Heart right ventricle (tissue), 16 donors: ENCODE results near the gene TTLL10. TPM values are rescaled to one million over a fixed set of nuclear protein-coding genes. Genes with fewer than 3 reads are reported as not detected.
A peak's percentile ranks its signal among the peaks of the same experiment; 100 is the strongest.

ENCODE experiments used
- ATAC-seq, 8 donors: fragments of 200-7000 bp; cut with Tn5 transposase; one replicate each; pipeline ENCODE4 v1.9.1; 2020; ENCODE audit warnings: mild to moderate bottlenecking in 8 of 8, moderate library complexity in 8 of 8, moderate number of reproducible peaks in 1 of 8
- DNase-seq, 2 donors: peaks; one replicate each; pipeline ENCODE4 v3.0.0-alpha.2; 2020
- H3K27ac ChIP-seq, 10 donors: fragments of 200-600 bp; sonication (generic) in 2 of 10; one replicate each; pipeline versions ENCODE4 v1.5.0 to v1.8.0; 2020 to 2022; ENCODE audit warnings: mild to moderate bottlenecking in 3 of 10
- H3K27me3 ChIP-seq, 7 donors: fragments of 200-600 bp; one replicate each; pipeline ENCODE4 v1.8.0; 2021 to 2022; ENCODE audit warnings: mild to moderate bottlenecking in 2 of 7
- H3K36me3 ChIP-seq, 9 donors: fragments of 200-600 bp; sonication (generic) in 1 of 9; one replicate each; pipeline versions ENCODE4 v1.5.0 to v1.8.0; 2020 to 2022; ENCODE audit warnings: mild to moderate bottlenecking in 2 of 9
- H3K4me1 ChIP-seq, 9 donors: fragments of 200-600 bp; sonication (generic) in 1 of 9; one replicate each; pipeline versions ENCODE4 v1.5.0 to v1.8.0; 2020 to 2022; ENCODE audit warnings: mild to moderate bottlenecking in 4 of 9
- H3K4me3 ChIP-seq, 10 donors: fragments of 200-600 bp; sonication (generic) in 2 of 10; one replicate each; pipeline versions ENCODE4 v1.5.0 to v1.8.0; 2020 to 2022; ENCODE audit warnings: mild to moderate bottlenecking in 7 of 10, moderate library complexity in 2 of 10
- H3K9me3 ChIP-seq, 11 donors: fragments of 200-600 bp in 10 of 11; sonication (generic) in 2 of 11; one replicate each; pipeline versions ENCODE4 v1.5.0 to v1.8.0; 2013 to 2022; ENCODE audit warnings: mild to moderate bottlenecking in 2 of 11, control low read depth in 1 of 11, moderate library complexity in 1 of 11
- CTCF ChIP-seq, 9 donors: fragments of 200-600 bp; sonication (generic) in 2 of 9; IDR thresholded peaks; one replicate each; pipeline versions ENCODE4 v1.5.0 to v1.8.0; 2021 to 2022; ENCODE audit warnings: antibody characterized with exemption in 9 of 9, mild to moderate bottlenecking in 5 of 9, moderate library complexity in 1 of 9
- WGBS, 2 donors: extraction: QIAGEN DNeasy Blood & Tissue Kit; methylation state at CpG; one replicate each; pipeline ENCODE4 v1.1.7; 2013; ENCODE audit warnings: inconsistent platforms in 1 of 2; 5-methylcytosine and 5-hydroxymethylcytosine counted together
- intact Hi-C, 10 donors: fragments of 100-400 bp; cut with DNase I; formaldehyde crosslinking; loops; one replicate each; pipeline versions ENCODE4 v1.11.1 to v1.14.2; 2022
- polyA plus RNA-seq, 2 donors: library from polyadenylated mRNA; stranded (reverse); fragments of 200-250 nt; gene quantifications; one replicate each; pipeline ENCODE4 v1.2.3, GENCODE V29; 2013
- total RNA-seq, 10 donors: library from RNA; stranded (reverse); fragmentation: NEBNext Ultra II Directional in 3 of 10; extraction: Animal tissue kit (Norgen Biotek cat#: 25700) in 3 of 10; gene quantifications; one replicate each; pipeline versions ENCODE4 v1.2.1 to v1.2.4, GENCODE V29; 2021 to 2023
- donor health status: Arrhythmogenic right ventricular cardiomyopathy.
- donor health status: ischemic (EF 13 %, LVEDD 7.1; RV severe dilation, severe dysfunction).
- donor health status: healthy with polysubstance abuse.
- donor health status: DM: no; HTN: yes; CAD: no.
- donor health status: DM: no; HTN: no; CAD: no.
- donor health status: ischemic (EF 25% LVEDD 6.9; RV normal size, moderate dysfunction).
- donor health status: ischemic (EF 25% LVEDD 5.7; RV mildly dilated, moderate dysfunction).
- donor health status: healthy.
- donor health status: DM: yes; HTN: yes; CAD: no.
- donor health status: Ischemic cardiomyopathy.
- donor health status: ischemic (EF 35%, LVEDD 5.7; RV mildly dilated, moderate dysfunction).
- donor health status: nonischemic (EF 11% LVEDD 7.7; RV severe dilation, severe dysfunction).
- donor health status: DM: yes; HTN: yes; CAD: no.
- donor health status: PGD.
- donor health status: ischemic (EF 29% LVEDD 5.4; RV normal size, mild dysfunction).
- donor health status: nonischemic (EF 23%, LVEDD 6.1; RV moderate dilation, normal function).

Gene TTLL10
- total and polyA plus RNA-seq, 12 donors = 0.09 to 0.53 (median 0.26) TPM; not detected in 3

GRCh38 chr1:1239614-1240347 lies 66.1 kb downstream of the TTLL10 start:
- peaks cover 0 to 24% (median 11%) of the 10 kb centered on the region in 9 donors for H3K4me1 ChIP-seq
- peaks cover 0 to 2% (median 0%) of the 10 kb centered on the region in 9 donors for H3K36me3 ChIP-seq
- intact Hi-C loops = loop anchor here in 3 of 10 donors (5.0 to 10.0 kb wide), 2 partner anchors 115 to 117 kb away; no protein-coding TSS in a partner anchor
- DNase-seq (no peak), ATAC-seq (no peak)
- no peaks in the 10 kb centered on the region for H3K9me3 ChIP-seq
- 32 to 35% methylated on average over 29 to 30 of the region's 30 CpGs for WGBS, 2 donors
- peaks cover 6 to 46% (median 41%) of the 10 kb centered on the region in 7 donors for H3K27me3 ChIP-seq
- TF ChIP-seq CTCF (IDR thresholded peaks at IDR 0.05) = no peak
- no peak overlapping the region for H3K27ac ChIP-seq
- H3K4me3 ChIP-seq = no peak overlapping the region

- intact Hi-C loops = loop anchor here in 2 of 10 donors (10.0 kb wide), 1 partner anchor 116 kb away; no protein-coding TSS in a partner anchor
- Histone ChIP-seq H3K36me3 (no peaks in the 10 kb centered on the region), H3K4me1 (peaks cover 0 to 24% (median 11%) of the 10 kb centered on the region in 9 donors), H3K4me3 (no peak overlapping the region), H3K9me3 (no peaks in the 10 kb centered on the region), H3K27me3 (peaks cover 6 to 48% (median 44%) of the 10 kb centered on the region in 7 donors), H3K27ac (no peak overlapping the region)
- DNase-seq (no peak), ATAC-seq (no peak)
- 35 to 54% methylated on average over 10 to 11 of the region's 11 CpGs for WGBS, 2 donors
- TF ChIP-seq CTCF (IDR thresholded peaks at IDR 0.05) = no peak
Measured at GRCh38 chr1:1240348-1240732, 66.7 kb downstream of the TTLL10 start.

GRCh38 chr1:1240822-1241587 lies 67.3 kb downstream of the TTLL10 start:
- Histone ChIP-seq H3K27ac (no peak overlapping the region), H3K9me3 (no peaks in the 10 kb centered on the region), H3K36me3 (no peaks in the 10 kb centered on the region), H3K4me1 (peaks cover 0 to 24% (median 11%) of the 10 kb centered on the region in 9 donors), H3K27me3 (peaks cover 13 to 55% (median 50%) of the 10 kb centered on the region in 7 donors), H3K4me3 (no peak overlapping the region)
- WGBS, 2 donors = 51 to 55% methylated on average over 21 to 23 of the region's 23 CpGs
- no peak for DNase-seq
- ATAC-seq = no peak
- TF ChIP-seq CTCF (IDR thresholded peaks at IDR 0.05) = no peak
- intact Hi-C loops = loop anchor here in 2 of 10 donors (10.0 kb wide), 1 partner anchor 116 kb away; no protein-coding TSS in a partner anchor

- Histone ChIP-seq H3K36me3 (no peaks in the 10 kb centered on the region), H3K27me3 (peaks cover 15 to 61% (median 55%) of the 10 kb centered on the region in 7 donors), H3K4me3 (no peak overlapping the region), H3K4me1 (peaks cover 0 to 20% (median 10%) of the 10 kb centered on the region in 9 donors), H3K9me3 (no peaks in the 10 kb centered on the region), H3K27ac (no peak overlapping the region)
- intact Hi-C loops = loop anchor here in 2 of 10 donors (10.0 kb wide), 1 partner anchor 117 kb away; no protein-coding TSS in a partner anchor
- WGBS, 2 donors = 88 to 90% methylated on average over 24 to 26 of the region's 26 CpGs
- ATAC-seq (no peak), DNase-seq (peak in 1 of 2 donors; percentile 6)
- no peak for TF ChIP-seq CTCF (IDR thresholded peaks at IDR 0.05)
Measured at GRCh38 chr1:1241588-1242219, 68.0 kb downstream of the TTLL10 start.
